Esophagus muscularis mucosa (tissue), 4 donors: ENCODE results near the gene ACTR10. TPM values are rescaled to one million over a fixed set of nuclear protein-coding genes. Genes with fewer than 3 reads are reported as not detected.

Experiments
- DNase-seq: peaks from one replicate; pipeline ENCODE4 v3.0.0-alpha.2; 2017; ENCODE audit errors: extremely low spot score
- H3K27ac ChIP-seq, 4 donors: fragments of 200-600 bp; sonication (generic); replicated peaks in 1 of 4; 1 replicate in 3 of 4; 2 replicates in 1 of 4; pipeline ENCODE4 v1.5.1; 2016 to 2019; ENCODE audit warnings: mild to moderate bottlenecking in 1 of 4
- H3K27me3 ChIP-seq, 4 donors: fragments of 200-600 bp; sonication (generic); one replicate each; pipeline versions ENCODE4 v1.5.1 to v1.6.0; 2016 to 2019
- H3K36me3 ChIP-seq, 4 donors: fragments of 200-600 bp; sonication (generic); one replicate each; pipeline ENCODE4 v1.5.1; 2016 to 2019
- H3K4me1 ChIP-seq, 4 donors: fragments of 200-600 bp; sonication (generic); one replicate each; pipeline ENCODE4 v1.5.1; 2016 to 2019
- H3K4me3 ChIP-seq, 4 donors: fragments of 200-600 bp; sonication (generic); 1 replicate in 2 of 4; 2 replicates in 2 of 4; pipeline ENCODE4 v1.5.1; 2016 to 2019; ENCODE audit warnings: mild to moderate bottlenecking in 4 of 4, moderate library complexity in 1 of 4
- H3K9me3 ChIP-seq, 4 donors: fragments of 200-600 bp; sonication (generic); 1 replicate in 3 of 4; 2 replicates in 1 of 4; pipeline ENCODE4 v1.5.1; 2016 to 2019
- EP300 ChIP-seq: sonication (generic); formaldehyde crosslinking; IDR thresholded peaks from one replicate; pipeline ENCODE4 v1.6.1; 2017; ENCODE audit warnings: antibody characterized with exemption
- POLR2A ChIP-seq: fragments of 450-650 bp; IDR thresholded peaks from one replicate; pipeline ENCODE4 v1.6.1; 2017; ENCODE audit warnings: antibody characterized with exemption, moderate library complexity, mild to moderate bottlenecking, low read depth
- POLR2AphosphoS5 ChIP-seq, 2 donors: sonication (generic); formaldehyde crosslinking; IDR thresholded peaks; one replicate each; pipeline ENCODE4 v1.6.1; 2017; ENCODE audit warnings: antibody characterized with exemption in 2 of 2
- WGBS: methylation state at CpG from one replicate; pipeline ENCODE4 v1.1.5; 2018; 5-methylcytosine and 5-hydroxymethylcytosine counted together
- intact Hi-C: fragments of 100-400 bp; cut with DNase I; formaldehyde crosslinking; loops from one replicate; pipeline ENCODE4 v1.15.1; 2023
- total RNA-seq, 4 donors: library from RNA; depleted of rRNA; stranded (reverse); fragments of >200 nt; gene quantifications; one replicate each; pipeline versions ENCODE4 v1.1.0 to v1.2.1, GENCODE V29; 2016
- TF ChIP-seq, protein P1 (sequence below), 3 experiments: fragments of 200-600 bp in 2 of 3; fragments of 450-650 bp in 1 of 3; sonication (generic) in 2 of 3; IDR thresholded peaks; one replicate each; pipeline ENCODE4 v1.5.1; 2017 to 2019; ENCODE audit warnings: antibody characterized with exemption in 3 of 3, mild to moderate bottlenecking in 2 of 3, moderate library complexity in 1 of 3

ACTR10 gene
- total RNA-seq, 4 donors from 2014 or later, result 47.9 to 75.7 (median 60.5) TPM

DNA sequence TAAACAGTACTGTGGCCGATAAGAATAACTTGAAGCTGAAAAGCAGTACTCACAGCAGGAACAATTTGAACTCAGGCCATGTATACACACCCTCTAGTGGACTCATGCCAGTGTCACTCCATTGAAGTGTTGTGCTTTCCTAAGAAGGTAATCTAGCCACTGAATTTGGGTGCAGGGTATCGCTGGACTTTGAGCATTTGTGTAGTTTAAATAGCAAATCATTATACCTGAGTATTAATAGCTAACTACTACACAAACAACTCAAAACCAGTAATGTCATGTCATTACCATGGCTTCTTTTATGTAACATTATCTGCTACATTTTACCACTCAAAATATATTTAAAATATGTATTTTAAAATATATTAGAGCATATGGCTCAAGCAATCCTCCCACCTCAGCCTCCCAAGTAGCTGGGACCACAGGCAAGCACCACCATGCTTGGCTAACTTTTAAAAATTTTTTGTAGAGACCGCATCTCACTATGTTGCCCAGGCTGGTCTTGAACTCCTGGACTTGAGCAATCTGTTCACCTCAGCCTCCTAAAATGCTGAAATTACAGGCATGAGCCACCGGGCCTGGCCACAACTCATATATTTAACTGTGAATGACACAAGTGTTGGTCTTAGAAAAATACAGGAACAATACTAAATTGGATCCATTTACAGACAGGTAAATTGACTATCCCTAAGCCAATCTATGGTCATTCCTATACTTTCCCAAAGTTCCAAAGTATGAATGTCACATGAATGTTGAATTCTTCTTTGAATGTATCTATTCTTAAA lies 72.8 kb downstream of the ACTR10 start:
- H3K27me3 ChIP-seq, result no peaks in the 10 kb centered on the region
- intact Hi-C loops, result no loop called here
- H3K27ac ChIP-seq, result peak overlapping the region; percentile 6 to 46 (median 22)
- H3K4me3 ChIP-seq, result no peak overlapping the region
- TF ChIP-seq, protein P1, sequence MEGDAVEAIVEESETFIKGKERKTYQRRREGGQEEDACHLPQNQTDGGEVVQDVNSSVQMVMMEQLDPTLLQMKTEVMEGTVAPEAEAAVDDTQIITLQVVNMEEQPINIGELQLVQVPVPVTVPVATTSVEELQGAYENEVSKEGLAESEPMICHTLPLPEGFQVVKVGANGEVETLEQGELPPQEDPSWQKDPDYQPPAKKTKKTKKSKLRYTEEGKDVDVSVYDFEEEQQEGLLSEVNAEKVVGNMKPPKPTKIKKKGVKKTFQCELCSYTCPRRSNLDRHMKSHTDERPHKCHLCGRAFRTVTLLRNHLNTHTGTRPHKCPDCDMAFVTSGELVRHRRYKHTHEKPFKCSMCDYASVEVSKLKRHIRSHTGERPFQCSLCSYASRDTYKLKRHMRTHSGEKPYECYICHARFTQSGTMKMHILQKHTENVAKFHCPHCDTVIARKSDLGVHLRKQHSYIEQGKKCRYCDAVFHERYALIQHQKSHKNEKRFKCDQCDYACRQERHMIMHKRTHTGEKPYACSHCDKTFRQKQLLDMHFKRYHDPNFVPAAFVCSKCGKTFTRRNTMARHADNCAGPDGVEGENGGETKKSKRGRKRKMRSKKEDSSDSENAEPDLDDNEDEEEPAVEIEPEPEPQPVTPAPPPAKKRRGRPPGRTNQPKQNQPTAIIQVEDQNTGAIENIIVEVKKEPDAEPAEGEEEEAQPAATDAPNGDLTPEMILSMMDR (IDR thresholded peaks at IDR 0.05), result peak; percentile 11 to 30 (median 11)
- no peak for TF ChIP-seq POLR2AphosphoS5 (IDR thresholded peaks at IDR 0.05)
- H3K36me3 ChIP-seq, result peaks cover 33 to 72% (median 56%) of the 10 kb centered on the region in 4 donors
- no peaks in the 10 kb centered on the region for H3K9me3 ChIP-seq
- peaks cover 25 to 48% (median 34%) of the 10 kb centered on the region in 4 donors for H3K4me1 ChIP-seq
- no peak for DNase-seq
- 63% methylated on average over 4 of the region's 4 CpGs for WGBS

- DNase-seq, result no peak
- intact Hi-C loops, result no loop called here
- no peak for TF ChIP-seq POLR2A
- TF ChIP-seq, protein P1 (IDR thresholded peaks at IDR 0.05), result no peak
- no peak for TF ChIP-seq EP300
- TF ChIP-seq POLR2AphosphoS5 (IDR thresholded peaks at IDR 0.05), result no peak
- Histone ChIP-seq H3K27ac (peak overlapping the region in 2 of 4 donors; percentile 14 to 22), H3K4me1 (peaks cover 25 to 51% (median 37%) of the 10 kb centered on the region in 4 donors), H3K4me3 (no peak overlapping the region), H3K9me3 (no peaks in the 10 kb centered on the region), H3K27me3 (no peaks in the 10 kb centered on the region), H3K36me3 (peaks cover 15 to 62% (median 48%) of the 10 kb centered on the region in 4 donors)
Observed at GRCh38 chr14:58274881-58275280, 74.9 kb downstream of the ACTR10 start.

GRCh38 chr14:58275527-58276190 lies 75.7 kb downstream of the ACTR10 start:
- H3K27me3 ChIP-seq, result no peaks in the 10 kb centered on the region
- H3K27ac ChIP-seq, result no peak overlapping the region
- no peaks in the 10 kb centered on the region for H3K9me3 ChIP-seq
- DNase-seq, result no peak
- H3K4me1 ChIP-seq, result peaks cover 29 to 59% (median 45%) of the 10 kb centered on the region in 4 donors
- WGBS, result 80% methylated on average over 2 of the region's 2 CpGs
- TF ChIP-seq, protein P1 (IDR thresholded peaks at IDR 0.05), result no peak
- TF ChIP-seq POLR2AphosphoS5 (IDR thresholded peaks at IDR 0.05), result no peak
- no peak for TF ChIP-seq POLR2A
- TF ChIP-seq EP300, result no peak
- H3K36me3 ChIP-seq, result peaks cover 14 to 57% (median 40%) of the 10 kb centered on the region in 4 donors
- intact Hi-C loops, result no loop called here
- no peak overlapping the region for H3K4me3 ChIP-seq

- TF ChIP-seq EP300, result no peak
- TF ChIP-seq, protein P1 (IDR thresholded peaks at IDR 0.05), result no peak
- TF ChIP-seq POLR2A, result no peak
- TF ChIP-seq POLR2AphosphoS5 (IDR thresholded peaks at IDR 0.05), result no peak
- Histone ChIP-seq H3K27ac (no peak overlapping the region), H3K9me3 (no peaks in the 10 kb centered on the region), H3K4me3 (no peak overlapping the region), H3K27me3 (no peaks in the 10 kb centered on the region), H3K36me3 (peaks cover 8 to 52% (median 35%) of the 10 kb centered on the region in 4 donors), H3K4me1 (peaks cover 34 to 64% (median 45%) of the 10 kb centered on the region in 4 donors)
- 90% methylated on average over 1 of the region's 1 CpG for WGBS
- DNase-seq, result no peak
- intact Hi-C loops, result no loop called here
Observed at GRCh38 chr14:58276208-58276607, 76.3 kb downstream of the ACTR10 start.
